A172 (cell line): ENCODE results near the gene OTOGL. TPM values are rescaled to one million over a fixed set of nuclear protein-coding genes. Genes with fewer than 3 reads are reported as not detected.
"Not testable (repeated sequence)": the region's sequence is repeated elsewhere in the genome, so short reads cannot be mapped to it uniquely, and the experiment has no call there.

Source experiments
- DNase-seq: peaks from one replicate; pipeline ENCODE4 v3.0.0-alpha.2; 2015; ENCODE audit warnings: low spot score
- total RNA-seq: library from RNA; depleted of rRNA; stranded (reverse); fragments of >200 nt; shearing (Covaris generic); gene quantifications from 2 replicates; pipeline ENCODE4 v1.2.3, GENCODE V29; 2014

OTOGL gene
- total RNA-seq, 1 experiment from 2014 or later, result 0.67 TPM

- DNase-seq, result no peak
Measured at GRCh38 chr12:80129895-80130530, 30.7 kb downstream of the OTOGL start.

GRCh38 chr12:80135624-80136023 is 36.3 kb downstream of the OTOGL start:
- DNase-seq, result no peak

- no peak for DNase-seq
Measured at GRCh38 chr12:80140005-80140404, 40.7 kb downstream of the OTOGL start.

GRCh38 chr12:80142640-80143039 is 43.3 kb downstream of the OTOGL start:
- no peak for DNase-seq

GRCh38 chr12:80143537-80143936 is 44.2 kb downstream of the OTOGL start:
- no peak for DNase-seq

- DNase-seq, result not testable (repeated sequence)
Measured at GRCh38 chr12:80149547-80150313, 50.4 kb downstream of the OTOGL start.

- DNase-seq, result no peak
Measured at GRCh38 chr12:80151131-80151530, 51.8 kb downstream of the OTOGL start.

GRCh38 chr12:80154261-80154660 is 54.9 kb downstream of the OTOGL start:
- peak; percentile 14 for DNase-seq

- DNase-seq, result no peak
Measured at GRCh38 chr12:80156306-80156705, 57.0 kb downstream of the OTOGL start.

- no peak for DNase-seq
Measured at GRCh38 chr12:80157645-80158044, 58.3 kb downstream of the OTOGL start.

- DNase-seq, result no peak
Measured at GRCh38 chr12:80161612-80162011, 62.3 kb downstream of the OTOGL start.

- DNase-seq, result no peak
Measured at GRCh38 chr12:80162177-80162576, 62.8 kb downstream of the OTOGL start.

GRCh38 chr12:80165746-80166145 is 66.4 kb downstream of the OTOGL start:
- DNase-seq, result no peak

- DNase-seq, result no peak
Measured at GRCh38 chr12:80166751-80167150, 67.4 kb downstream of the OTOGL start.

GRCh38 chr12:80168936-80169335 is 69.6 kb downstream of the OTOGL start:
- DNase-seq, result no peak

GRCh38 chr12:80170915-80171314 is 71.6 kb downstream of the OTOGL start:
- no peak for DNase-seq

GRCh38 chr12:80173083-80173864 is 73.9 kb downstream of the OTOGL start:
- DNase-seq, result no peak

- no peak for DNase-seq
Measured at GRCh38 chr12:80175307-80175930, 76.1 kb downstream of the OTOGL start.

GRCh38 chr12:80176706-80177105 is 77.4 kb downstream of the OTOGL start:
- no peak for DNase-seq

GRCh38 chr12:80178846-80179245 is 79.5 kb downstream of the OTOGL start:
- DNase-seq, result no peak

GRCh38 chr12:80183939-80184338 is 84.6 kb downstream of the OTOGL start:
- DNase-seq, result no peak

- DNase-seq, result no peak
Measured at GRCh38 chr12:80184926-80185325, 85.6 kb downstream of the OTOGL start.
